GM19099 (cell line): Measurements from ENCODE around the gene KLF9.

Source experiments
- POLR2A ChIP-seq: IDR thresholded peaks from 3 replicates; pipeline ENCODE4 v1.6.1; 2011; ENCODE audit warnings: low read depth; ENCODE audit not compliant: insufficient read length; ENCODE audit errors: extremely low read depth

Gene KLF9

GRCh38 chr9:70362952-70363351 is 51.5 kb downstream of the KLF9 start:
- TF ChIP-seq POLR2A = no peak

GRCh38 chr9:70355801-70356200 is 58.7 kb downstream of the KLF9 start:
- TF ChIP-seq POLR2A = no peak

GRCh38 chr9:70352802-70353201 is 61.7 kb downstream of the KLF9 start:
- no peak for TF ChIP-seq POLR2A

GRCh38 chr9:70352356-70352755 is 62.1 kb downstream of the KLF9 start:
- no peak for TF ChIP-seq POLR2A

- TF ChIP-seq POLR2A = no peak
Measured at GRCh38 chr9:70347046-70347445, 67.4 kb downstream of the KLF9 start.

- no peak for TF ChIP-seq POLR2A
Measured at GRCh38 chr9:70340572-70340971, 73.9 kb downstream of the KLF9 start.
